Right ventricle myocardium inferior (tissue), 1 donor: ENCODE data around the gene TRABD2A. TPM values are rescaled to one million over a fixed set of nuclear protein-coding genes. Genes with fewer than 3 reads are reported as not detected.

Experiments
- ATAC-seq: fragments of 200-7000 bp; cut with Tn5 transposase; one replicate; pipeline ENCODE4 v1.9.1; 2020; ENCODE audit warnings: mild to moderate bottlenecking, moderate library complexity
- DNase-seq: peaks from one replicate; pipeline ENCODE4 v3.0.0; 2021; ENCODE audit errors: missing footprints
- intact Hi-C: fragments of 100-400 bp; cut with DNase I; formaldehyde crosslinking; loops from one replicate; pipeline ENCODE4 v1.11.0; 2022
- total RNA-seq: library from RNA; stranded (reverse); fragmentation: NEBNext Ultra II Directional; extraction: Animal tissue kit (Norgen Biotek cat#: 25700); gene quantifications from one replicate; pipeline ENCODE4 v1.2.1, GENCODE V29; 2021
- donor health status: DM: no; HTN: yes; CAD: no; lungs with severe emphysema.

TRABD2A gene
- total RNA-seq, 1 donor from 2014 or later = 0.73 TPM

DNA sequence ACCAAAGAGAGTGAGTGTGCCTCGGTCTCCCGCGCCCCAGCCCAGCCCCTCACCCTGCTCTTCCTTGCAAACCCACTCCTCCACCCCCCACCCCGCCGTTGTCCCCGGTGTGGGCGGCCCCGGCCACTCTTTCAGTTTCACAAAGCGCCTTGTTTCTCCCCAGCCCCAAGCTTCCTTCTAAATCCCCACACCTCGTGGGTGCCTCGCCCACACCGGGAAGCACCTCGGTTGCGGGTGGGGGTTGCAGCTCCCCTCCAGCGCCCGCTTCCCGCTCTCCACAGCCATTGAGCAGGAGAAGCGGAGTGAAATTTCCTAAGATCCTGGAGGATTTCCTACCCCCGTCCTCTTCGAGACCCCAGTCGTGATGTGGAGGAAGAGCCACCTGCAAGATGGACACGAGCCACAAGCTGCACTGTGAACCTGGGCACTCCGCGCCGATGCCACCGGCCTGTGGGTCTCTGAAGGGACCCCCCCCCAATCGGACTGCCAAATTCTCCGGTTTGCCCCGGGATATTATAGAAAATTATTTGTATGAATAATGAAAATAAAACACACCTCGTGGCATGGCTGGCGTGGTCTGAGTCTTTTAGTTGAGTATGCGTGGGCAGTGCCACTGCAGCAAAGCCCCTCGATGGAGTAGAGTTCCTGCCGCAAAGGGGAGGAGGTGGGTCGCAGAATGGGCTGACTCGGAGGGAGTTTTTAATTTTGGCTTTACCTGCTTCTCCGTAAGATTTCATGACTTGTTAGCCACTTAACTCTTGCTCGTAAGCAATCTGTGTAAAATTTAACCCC lies 25.4 kb upstream of the TRABD2A start:
- ATAC-seq (peak; percentile 20), DNase-seq (peak; percentile 85)
- intact Hi-C loops = no loop called here

- intact Hi-C loops = loop anchor here (1.0 kb wide), 1 partner anchor 20 kb away; no protein-coding TSS in a partner anchor
- DNase-seq = peak; percentile 95
- peak; percentile 92 for ATAC-seq
Observed at GRCh38 chr2:84905181-84906107, 24.6 kb upstream of the TRABD2A start, which contains the start of gene TMSB10. TSS of gene TMSB10 (plus strand) at chr2:84905656.

GRCh38 chr2:84904717-84905174 lies 23.9 kb upstream of the TRABD2A start:
- peak; percentile 72 for ATAC-seq
- intact Hi-C loops = loop anchor here (1.0 kb wide), 1 partner anchor 21 kb away; no protein-coding TSS in a partner anchor
- peak; percentile 85 for DNase-seq

GRCh38 chr2:84904151-84904550 lies 23.3 kb upstream of the TRABD2A start:
- intact Hi-C loops = no loop called here
- no peak for DNase-seq
- no peak for ATAC-seq

GRCh38 chr2:84902526-84902925 lies 21.6 kb upstream of the TRABD2A start:
- ATAC-seq (no peak), DNase-seq (no peak)
- intact Hi-C loops = no loop called here

DNA sequence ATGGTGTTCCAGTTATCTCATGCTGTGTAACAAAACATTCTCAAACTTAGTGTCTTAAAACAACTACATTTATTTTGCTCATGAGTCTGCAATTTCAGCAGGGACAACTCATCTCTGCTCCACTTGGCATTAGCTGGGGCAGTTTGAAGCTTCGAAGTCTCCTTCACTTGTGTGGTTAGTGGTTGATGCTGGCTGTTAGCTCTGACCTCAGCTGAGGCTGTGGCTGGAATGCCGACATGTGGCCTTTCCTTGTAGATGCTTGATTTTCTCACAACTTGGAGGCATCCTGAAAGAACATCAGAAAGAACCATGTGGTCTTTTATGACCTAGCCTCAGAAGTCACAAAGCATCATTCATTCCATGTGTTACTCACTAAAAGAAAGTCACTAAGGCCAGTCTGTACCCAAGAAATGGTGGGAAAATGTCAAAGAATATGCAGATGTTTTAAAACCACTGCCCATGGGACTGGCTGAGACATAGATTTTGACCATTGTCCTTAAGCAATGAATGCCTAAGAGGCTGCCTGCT lies 20.8 kb upstream of the TRABD2A start:
- ATAC-seq = no peak
- intact Hi-C loops = no loop called here
- no peak for DNase-seq

GRCh38 chr2:84900971-84901370 lies 20.1 kb upstream of the TRABD2A start:
- ATAC-seq (no peak), DNase-seq (no peak)
- intact Hi-C loops = no loop called here

DNA sequence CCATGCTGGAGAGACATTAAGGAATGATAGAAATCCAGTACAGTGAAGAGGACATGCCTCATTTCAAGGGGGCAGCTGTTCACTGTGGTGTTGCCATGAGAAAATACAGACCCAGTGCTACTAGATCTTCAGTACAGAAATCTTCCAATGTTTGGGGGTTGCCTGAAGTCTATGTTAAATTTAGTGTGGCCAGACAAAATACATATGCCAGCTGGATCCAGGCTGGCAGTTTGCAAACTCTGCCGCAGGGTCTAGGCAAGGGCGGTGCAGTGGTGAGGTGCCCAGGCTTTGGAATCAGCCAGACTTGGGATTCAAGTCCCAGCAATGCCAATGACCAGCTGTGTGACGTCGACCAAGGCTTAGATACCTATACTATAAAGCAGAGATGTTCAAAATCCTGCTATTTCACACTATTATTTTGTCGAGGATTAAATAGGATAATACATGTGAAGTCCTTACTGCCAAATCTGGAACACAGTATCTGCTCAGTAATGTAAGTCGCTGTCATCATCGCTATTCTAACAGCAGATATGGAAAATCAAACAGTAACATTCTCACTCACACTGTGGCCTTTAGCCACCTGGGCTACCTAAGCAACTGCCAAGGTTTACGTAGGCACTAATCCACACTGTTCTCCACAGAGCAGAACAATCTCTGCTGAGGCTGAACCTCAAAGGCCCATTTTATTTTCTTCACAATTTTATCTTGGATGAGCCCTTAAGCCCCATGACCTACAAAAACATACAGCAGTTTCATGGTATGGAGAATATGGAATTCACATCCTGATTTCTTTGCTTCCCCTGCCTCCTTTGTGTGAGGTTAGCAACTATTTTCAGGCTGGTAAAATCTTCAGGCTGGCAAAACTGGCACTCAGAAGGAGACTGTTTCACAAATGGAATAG lies 18.7 kb upstream of the TRABD2A start:
- intact Hi-C loops = no loop called here

DNA sequence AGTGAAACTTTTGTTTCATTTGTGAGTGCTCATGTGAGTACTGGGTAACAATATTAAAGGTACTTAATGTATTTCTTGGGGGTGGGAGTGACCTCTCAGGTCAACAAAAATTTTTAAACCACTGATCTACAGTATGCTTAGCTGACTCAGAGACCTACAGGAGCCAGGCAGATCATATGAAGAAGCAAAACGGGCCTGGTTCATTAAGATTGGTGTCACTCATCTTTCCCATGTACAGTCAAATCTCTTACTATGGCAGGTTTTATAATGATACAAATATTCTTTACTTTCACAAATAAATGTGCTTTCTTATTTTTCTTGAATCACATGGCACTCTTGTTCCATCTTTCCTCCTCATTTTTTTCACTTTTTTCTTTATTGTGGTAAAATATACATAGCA lies 16.9 kb upstream of the TRABD2A start:
- intact Hi-C loops = no loop called here
- DNase-seq (no peak), ATAC-seq (no peak)

More for the DNA sequence above, 18.7 kb upstream of the TRABD2A start:
- no peak for ATAC-seq
- DNase-seq = no peak

DNA sequence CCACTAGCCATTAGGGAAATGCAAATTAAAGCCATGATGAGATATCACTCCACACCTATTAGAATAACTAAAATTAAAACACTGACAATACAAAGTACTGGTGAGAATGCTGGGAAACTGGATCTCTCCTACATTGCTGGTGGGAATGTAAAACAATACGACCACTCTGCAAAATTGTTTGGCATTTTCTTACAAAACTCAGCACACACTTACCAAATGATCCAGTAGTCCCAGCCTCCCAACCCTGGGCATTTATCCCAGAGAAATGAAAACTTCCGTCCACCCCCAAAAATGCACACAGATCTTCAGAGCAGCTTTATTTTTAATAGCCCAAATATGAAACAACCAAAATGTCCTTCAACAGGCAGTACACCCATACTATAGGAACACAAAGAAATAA lies 15.7 kb upstream of the TRABD2A start:
- intact Hi-C loops = no loop called here
- DNase-seq = no peak
- ATAC-seq = no peak

- peak; percentile 42 for ATAC-seq
- intact Hi-C loops = no loop called here
- no peak for DNase-seq
Observed at GRCh38 chr2:84894758-84895520, 14.1 kb upstream of the TRABD2A start.

DNA sequence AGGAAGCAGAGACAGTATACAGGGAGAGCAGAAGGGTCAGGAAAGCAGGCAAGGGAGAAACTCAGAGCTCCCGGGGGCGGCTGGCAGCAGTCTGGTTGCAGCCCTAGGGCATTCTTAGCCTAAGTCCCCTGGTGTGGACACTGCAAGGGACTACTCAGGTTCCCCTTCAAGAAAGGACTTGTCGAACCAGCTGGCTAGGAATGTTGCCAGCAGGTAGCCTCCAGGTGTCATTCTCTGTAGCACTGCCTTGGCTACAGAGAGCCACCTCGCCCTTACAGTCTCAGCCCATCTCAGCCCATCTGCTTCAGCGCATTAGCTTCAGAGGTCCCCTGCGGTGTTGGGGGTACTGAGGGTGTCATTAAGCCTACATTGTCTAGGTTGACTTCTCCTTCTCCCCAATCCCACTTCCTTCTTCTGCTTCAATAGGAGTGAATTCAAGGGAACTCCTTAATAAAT lies 13.3 kb upstream of the TRABD2A start:
- DNase-seq = no peak
- ATAC-seq = no peak
- intact Hi-C loops = no loop called here

DNA sequence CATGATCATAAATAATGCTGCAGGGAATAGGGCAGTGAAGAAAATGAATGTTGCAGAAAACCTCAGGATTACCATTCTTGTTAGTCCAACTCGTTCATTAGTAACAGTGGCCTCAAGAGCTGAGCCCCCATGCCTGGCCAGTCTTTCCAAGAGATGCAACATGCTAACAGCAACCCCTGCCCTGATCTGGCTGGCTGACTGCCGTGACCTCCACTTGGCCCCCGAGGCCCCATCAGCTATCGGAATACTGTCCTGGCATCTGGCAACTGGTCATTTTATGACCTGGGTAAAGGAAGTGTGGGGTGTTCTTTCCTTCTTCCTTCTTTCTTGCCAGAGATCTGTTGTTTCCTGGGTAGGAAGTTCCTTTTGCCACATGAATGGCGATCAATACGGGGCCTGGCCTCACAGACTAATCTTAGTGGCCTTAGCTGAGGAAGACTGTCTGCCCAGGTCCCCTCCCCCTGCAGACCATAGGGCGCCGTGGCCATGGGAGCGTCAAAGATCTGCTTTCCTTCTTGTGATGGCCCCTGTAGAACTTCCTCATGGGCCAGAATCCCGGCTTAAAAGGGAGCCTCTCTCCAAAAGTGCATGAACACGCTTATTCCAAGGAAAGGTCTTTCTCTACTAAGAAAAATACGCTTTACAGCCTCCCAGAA lies 10.6 kb upstream of the TRABD2A start:
- ATAC-seq (no peak), DNase-seq (no peak)
- intact Hi-C loops = no loop called here

GRCh38 chr2:84889332-84889731 lies 8.4 kb upstream of the TRABD2A start:
- ATAC-seq (no peak), DNase-seq (no peak)
- intact Hi-C loops = no loop called here

DNA sequence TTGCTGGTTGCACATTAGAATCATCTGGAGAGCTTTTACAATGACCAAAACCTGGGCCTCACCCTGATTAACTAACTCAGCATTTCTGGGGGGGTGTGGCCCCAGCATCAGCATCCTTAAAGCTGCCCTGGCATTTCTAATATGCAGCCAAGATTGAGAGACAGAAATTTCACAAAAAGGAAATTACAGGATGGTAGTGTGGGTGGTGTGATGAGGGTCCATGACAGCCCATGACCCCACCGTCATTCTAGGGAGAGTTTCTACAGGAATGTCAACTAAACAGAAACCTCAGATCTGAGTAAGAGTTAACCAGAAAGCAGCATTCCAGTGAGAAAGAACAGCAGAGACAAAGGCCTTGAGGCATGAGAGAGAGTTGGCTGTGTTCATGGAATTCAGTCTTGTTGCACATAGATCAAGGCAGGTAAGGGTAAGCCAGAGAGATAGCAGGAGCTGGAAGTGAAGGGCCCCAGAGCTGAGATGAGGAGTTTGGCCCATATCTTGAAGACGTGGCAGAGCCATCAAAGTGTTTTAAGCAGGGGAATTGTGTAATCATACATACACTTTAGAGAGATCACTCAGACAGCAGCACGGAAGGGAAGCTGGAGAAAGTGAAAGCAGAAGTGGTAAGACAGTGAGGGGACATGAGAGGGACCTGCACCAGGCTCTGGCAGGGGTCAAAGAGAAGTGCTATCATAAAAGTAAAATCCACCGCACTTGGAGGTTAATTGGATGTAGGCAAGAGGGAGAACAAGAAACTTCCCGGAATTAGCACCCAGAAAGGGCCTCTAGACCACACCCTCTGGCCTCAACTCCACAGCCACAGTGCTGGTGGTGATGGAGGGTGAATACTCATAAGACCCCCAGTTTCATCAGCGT lies 7.8 kb upstream of the TRABD2A start:
- no peak for DNase-seq
- peak; percentile 80 for ATAC-seq
- intact Hi-C loops = no loop called here

DNA sequence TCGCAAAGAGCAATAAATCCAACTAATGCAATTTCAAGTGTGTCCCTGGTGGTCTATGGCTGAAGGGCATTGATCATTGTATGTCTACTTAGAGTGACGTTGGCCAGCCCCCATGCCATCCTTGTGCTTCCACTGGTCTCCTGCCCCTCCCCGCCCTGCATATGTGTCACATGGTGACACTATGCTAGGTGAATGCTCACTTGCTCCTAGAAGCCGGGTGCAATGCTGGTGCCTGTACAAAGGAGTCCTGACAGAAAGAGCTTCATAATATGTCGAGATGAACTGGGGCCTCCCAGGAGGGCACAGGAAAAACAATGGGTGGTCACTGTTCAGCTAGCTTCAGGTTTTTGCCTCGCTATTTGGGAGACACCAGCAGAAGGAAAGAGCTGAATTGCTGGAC lies 5.9 kb upstream of the TRABD2A start:
- DNase-seq = no peak
- intact Hi-C loops = no loop called here
- ATAC-seq = no peak
